DOHH2 (cell line): ENCODE measurements around the gene SNRNP40.

ENCODE experiments used
- H3F3A ChIP-seq: fragments of 200-600 bp; sonication (generic), shearing (Covaris generic); 2 replicates; pipeline ENCODE4 v1.6.0; 2016; ENCODE audit warnings: antibody characterized with exemption, mild to moderate bottlenecking; ENCODE audit not compliant: control insufficient read depth, insufficient read depth
- H3K27ac ChIP-seq: fragments of 200-600 bp; sonication (generic); 2 replicates; pipeline ENCODE4 v1.5.1; 2014; ENCODE audit warnings: low read depth, mild to moderate bottlenecking, low read length, moderate library complexity
- H3K27me3 ChIP-seq: fragments of 200-600 bp; sonication (generic); 2 replicates; pipeline ENCODE4 v1.6.1; 2014; ENCODE audit warnings: mild to moderate bottlenecking, low read length, mixed read lengths; ENCODE audit not compliant: control insufficient read depth
- H3K36me3 ChIP-seq: fragments of 200-600 bp; sonication (generic); 2 replicates; pipeline ENCODE4 v1.6.1; 2014; ENCODE audit warnings: mild to moderate bottlenecking, low read length, moderate library complexity, mixed read lengths; ENCODE audit not compliant: control insufficient read depth
- H3K4me1 ChIP-seq: fragments of 200-600 bp; sonication (generic); 2 replicates; pipeline ENCODE4 v1.6.1; 2014; ENCODE audit warnings: mild to moderate bottlenecking, low read length, mixed read lengths; ENCODE audit not compliant: control insufficient read depth
- H3K4me2 ChIP-seq: fragments of 200-600 bp; sonication (generic); 2 replicates; pipeline ENCODE4 v1.6.0; 2014; ENCODE audit warnings: mild to moderate bottlenecking, low read length, moderate library complexity
- H3K4me3 ChIP-seq: fragments of 200-600 bp; sonication (generic); 2 replicates; pipeline ENCODE4 v1.5.1; 2014; ENCODE audit warnings: mild to moderate bottlenecking, low read length, mixed read lengths
- H3K79me2 ChIP-seq: fragments of 200-600 bp; sonication (generic); 2 replicates; pipeline ENCODE4 v1.6.1; 2014; ENCODE audit warnings: mild to moderate bottlenecking, low read length, mixed read lengths; ENCODE audit not compliant: control insufficient read depth
- H3K9me2 ChIP-seq: fragments of 200-600 bp; sonication (generic); replicated peaks from 2 replicates; pipeline ENCODE4 v1.6.1; 2014; ENCODE audit warnings: mild to moderate bottlenecking, low read length, mixed read lengths; ENCODE audit not compliant: control insufficient read depth
- H3K9me3 ChIP-seq: fragments of 200-600 bp; sonication (generic); 2 replicates; pipeline ENCODE4 v1.6.1; 2014; ENCODE audit warnings: antibody characterized with exemption, low read length, mixed read lengths; ENCODE audit not compliant: control insufficient read depth, insufficient read depth
- H4K20me1 ChIP-seq: fragments of 200-600 bp; sonication (generic); 2 replicates; pipeline ENCODE4 v1.6.0; 2014; ENCODE audit warnings: low read depth, mild to moderate bottlenecking, antibody characterized with exemption, low read length, moderate library complexity; ENCODE audit not compliant: control insufficient read depth, insufficient read depth
- CTCF ChIP-seq: fragments of 200-600 bp; sonication (generic); IDR thresholded peaks from one replicate; pipeline ENCODE4 v1.5.1; 2014; ENCODE audit warnings: antibody characterized with exemption, mild to moderate bottlenecking, low read depth, low read length; ENCODE audit not compliant: poor library complexity, severe bottlenecking
- EZH2phosphoT487 ChIP-seq: fragments of 200-600 bp; sonication (generic); IDR thresholded peaks from 2 replicates; pipeline ENCODE4 v1.6.1; 2017; ENCODE audit warnings: borderline replicate concordance, mild to moderate bottlenecking, antibody characterized with exemption, low read length, moderate library complexity, mixed read lengths

SNRNP40 gene

GRCh38 chr1:31273619-31274018, 23.0 kb downstream of the SNRNP40 start:
- Histone ChIP-seq H4K20me1 (no peaks in the 10 kb centered on the region), H3K4me3 (no peak overlapping the region), H3K4me1 (peaks cover 18% of the 10 kb centered on the region), H3K36me3 (peaks cover 96% of the 10 kb centered on the region), H3K79me2 (peaks cover 34% of the 10 kb centered on the region), H3K27ac (no peak overlapping the region), H3F3A (no peaks in the 10 kb centered on the region), H3K9me3 (no peaks in the 10 kb centered on the region), H3K27me3 (no peaks in the 10 kb centered on the region), H3K4me2 (no peak overlapping the region), H3K9me2 (no peaks in the 10 kb centered on the region)
- TF ChIP-seq CTCF = no peak
- no peak for TF ChIP-seq EZH2phosphoT487

DNA sequence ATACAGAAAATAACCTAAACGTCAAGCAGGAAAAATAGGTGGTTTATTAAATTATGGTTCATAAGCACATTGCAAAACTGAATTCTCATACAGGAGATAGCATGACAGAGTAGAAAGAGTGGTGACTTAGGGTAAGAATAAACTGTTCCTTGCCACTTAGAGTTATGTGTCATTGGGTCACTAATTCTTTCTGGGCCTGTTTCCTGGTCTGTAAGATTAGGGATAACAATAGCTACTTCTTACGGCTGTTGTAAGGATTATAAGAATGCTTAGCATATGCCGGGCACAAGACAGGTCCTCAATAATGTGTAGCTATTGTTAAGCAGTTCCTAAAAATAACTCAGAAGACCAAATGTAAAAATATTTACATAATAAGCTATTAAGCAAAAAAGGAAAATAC, 24.2 kb downstream of the SNRNP40 start:
- Histone ChIP-seq H3K36me3 (peaks cover 96% of the 10 kb centered on the region), H3K79me2 (peaks cover 30% of the 10 kb centered on the region)
- TF ChIP-seq EZH2phosphoT487 (no peak), CTCF (no peak)

DNA sequence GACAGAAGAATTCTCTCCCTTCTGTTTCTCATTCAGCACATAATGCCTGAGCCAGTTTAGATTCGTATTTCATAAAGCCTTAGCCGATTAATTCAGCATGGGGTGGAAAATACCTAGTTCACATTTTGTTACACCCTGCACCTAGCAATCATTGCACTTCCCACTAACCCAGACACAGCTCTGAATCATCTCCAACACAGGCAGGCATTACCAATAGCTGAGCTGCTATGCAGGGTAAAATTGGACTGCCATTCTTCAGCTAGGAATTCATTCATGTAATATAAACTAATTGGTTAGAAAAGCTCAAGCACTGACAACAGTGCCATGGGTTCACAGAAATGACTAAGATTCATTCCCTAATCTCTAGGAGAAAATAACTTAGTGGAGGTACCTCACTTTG, 30.0 kb downstream of the SNRNP40 start:
- no peaks in the 10 kb centered on the region; the same call in 1 of the 2 replicates for H3K79me2 ChIP-seq
- TF ChIP-seq CTCF (no peak), EZH2phosphoT487 (no peak)
- H3K36me3 ChIP-seq = peaks cover 92% of the 10 kb centered on the region

More for the DNA sequence above, 24.2 kb downstream of the SNRNP40 start:
- peaks cover 18% of the 10 kb centered on the region for H3K4me1 ChIP-seq
- H4K20me1 ChIP-seq = no peaks in the 10 kb centered on the region
- no peaks in the 10 kb centered on the region for H3F3A ChIP-seq
- H3K4me3 ChIP-seq = no peak overlapping the region
- H3K9me2 ChIP-seq = no peaks in the 10 kb centered on the region
- no peaks in the 10 kb centered on the region for H3K27me3 ChIP-seq
- H3K9me3 ChIP-seq = no peaks in the 10 kb centered on the region
- H3K27ac ChIP-seq = no peak overlapping the region
- no peak overlapping the region for H3K4me2 ChIP-seq

More for the DNA sequence above, 30.0 kb downstream of the SNRNP40 start:
- Histone ChIP-seq H3K4me2 (no peak overlapping the region), H3K27ac (no peak overlapping the region), H3K9me3 (no peaks in the 10 kb centered on the region), H3F3A (no peaks in the 10 kb centered on the region), H3K9me2 (no peaks in the 10 kb centered on the region), H4K20me1 (no peaks in the 10 kb centered on the region), H3K4me1 (no peaks in the 10 kb centered on the region), H3K27me3 (no peaks in the 10 kb centered on the region), H3K4me3 (no peak overlapping the region)
